Activated T-helper 1 cell treated with Interleukin-2 at 50 U/mL for 16 hours (primary cell): ENCODE results near the gene RHOD.

Experiments used
- DNase-seq: peaks from one replicate; pipeline ENCODE4 v3.0.0-alpha.2; 2020; ENCODE audit warnings: low read depth

RHOD gene

DNA sequence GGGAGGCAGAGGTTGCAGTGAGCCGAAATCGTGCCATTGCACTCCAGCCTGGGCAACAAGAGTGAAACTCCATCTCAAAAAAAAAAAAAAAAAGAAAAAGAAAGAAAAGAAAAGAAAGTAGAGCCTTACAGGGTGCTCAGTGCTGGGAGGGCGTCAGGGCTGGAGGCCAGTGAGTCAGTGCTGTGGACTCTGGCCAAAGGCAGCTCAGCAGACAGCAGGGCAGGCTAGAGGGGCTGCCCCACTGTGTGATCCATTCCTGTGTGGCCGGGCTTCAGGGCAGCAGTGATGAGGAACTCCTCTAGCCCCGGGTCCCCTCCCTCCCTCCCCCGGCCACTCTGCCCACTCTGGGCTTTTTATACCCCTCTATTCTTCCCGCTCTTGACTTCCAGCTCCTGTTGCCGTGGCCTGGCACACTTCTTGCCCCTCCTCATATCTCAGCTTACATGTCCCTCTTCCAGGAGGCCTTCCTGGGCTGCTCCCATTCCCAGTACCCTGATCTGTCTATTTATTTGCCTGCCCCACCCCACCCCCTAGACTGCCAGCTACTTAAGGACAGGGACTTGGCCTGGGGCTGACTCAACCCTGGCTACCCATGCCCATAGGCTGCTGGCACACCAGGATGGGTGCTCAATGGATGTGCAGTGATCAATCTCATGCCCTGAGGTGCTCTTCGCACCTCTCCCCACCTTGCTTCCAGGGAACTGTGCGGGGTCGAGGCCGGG, 23.7 kb upstream of the RHOD start:
- DNase-seq = no peak

DNA sequence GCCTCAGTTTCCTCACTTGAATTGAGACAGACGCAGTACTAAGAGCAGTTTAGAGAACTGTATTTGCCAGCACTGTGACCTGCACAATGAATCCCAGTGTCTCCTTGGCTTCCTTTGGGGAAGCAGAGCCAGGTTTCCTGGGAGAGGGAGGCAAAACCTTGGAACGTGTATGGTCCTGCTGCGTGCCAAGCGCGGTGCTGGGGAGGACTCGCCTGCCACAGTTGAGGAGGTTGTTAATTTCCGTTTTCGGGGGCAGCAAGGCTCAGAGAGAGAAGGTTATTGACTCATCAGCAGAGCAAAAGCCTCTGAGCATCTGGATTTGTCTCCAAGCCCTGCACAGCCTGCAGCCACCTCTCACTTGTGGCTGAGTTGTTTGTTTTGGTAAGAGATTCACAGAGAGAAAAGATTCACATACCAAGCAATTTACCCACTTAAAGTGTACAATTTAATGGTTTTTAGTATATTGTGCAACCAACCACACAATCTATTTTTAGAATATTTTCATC, 22.9 kb upstream of the RHOD start:
- no peak for DNase-seq

DNA sequence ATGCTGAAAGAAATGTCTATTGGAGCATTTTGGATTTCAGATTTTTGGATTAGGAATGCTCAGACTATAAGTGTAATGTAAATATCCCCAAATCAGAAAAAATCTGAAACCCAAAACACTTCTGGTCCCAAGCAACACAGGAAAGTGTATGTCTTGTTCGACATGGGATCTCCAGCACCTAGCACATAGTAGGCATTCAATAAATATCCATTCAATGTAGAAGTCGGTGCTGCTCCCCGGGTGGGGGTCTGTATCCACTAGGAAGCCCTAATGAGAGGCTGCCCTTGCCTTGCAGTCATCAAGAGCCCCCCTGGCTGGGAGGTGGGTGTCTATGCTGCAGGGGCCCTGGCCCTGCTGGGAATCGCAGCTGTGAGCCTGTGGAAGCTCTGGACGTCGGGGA, 22.3 kb upstream of the RHOD start:
- no peak for DNase-seq

DNA sequence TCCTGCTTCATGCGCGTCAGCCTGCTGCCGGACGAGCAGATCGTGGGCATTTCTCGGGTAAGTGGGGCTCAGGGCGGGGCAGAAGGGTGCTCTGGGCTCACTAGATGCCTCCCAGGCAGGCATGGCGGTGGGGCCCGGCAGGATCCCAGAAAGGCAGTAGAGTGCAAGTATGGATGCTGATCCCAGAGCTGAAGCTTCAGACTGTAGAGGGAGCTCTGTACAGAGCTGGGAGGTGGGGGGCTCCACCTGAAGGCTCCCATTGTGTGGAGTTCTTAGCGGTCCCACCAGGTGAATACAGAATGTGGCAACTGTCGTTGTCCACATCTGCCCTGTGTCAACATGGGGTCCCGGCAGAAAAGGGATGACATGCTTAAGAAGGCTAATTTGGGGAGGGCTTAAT, 16.5 kb upstream of the RHOD start:
- DNase-seq = no peak

DNA sequence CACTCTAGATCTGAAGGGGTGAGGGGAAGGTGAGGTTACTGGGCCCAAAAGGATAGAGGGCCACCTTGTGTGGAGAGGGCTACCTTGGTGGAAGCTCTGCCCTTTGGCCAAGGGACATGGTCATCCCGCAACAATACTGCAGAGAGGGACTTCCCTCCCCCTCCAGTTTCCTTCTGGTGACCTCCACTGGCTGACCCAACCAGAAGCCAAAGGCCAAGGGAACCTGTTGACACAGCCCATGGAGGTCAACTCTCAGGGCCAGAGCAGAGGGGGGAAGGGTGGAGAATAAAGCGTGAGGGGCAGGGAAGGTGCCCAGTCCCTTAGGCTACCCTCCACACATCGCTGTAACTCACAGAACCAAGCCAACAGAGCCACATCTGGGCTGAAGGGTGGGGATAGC, 15.0 kb upstream of the RHOD start:
- DNase-seq = no peak

DNA sequence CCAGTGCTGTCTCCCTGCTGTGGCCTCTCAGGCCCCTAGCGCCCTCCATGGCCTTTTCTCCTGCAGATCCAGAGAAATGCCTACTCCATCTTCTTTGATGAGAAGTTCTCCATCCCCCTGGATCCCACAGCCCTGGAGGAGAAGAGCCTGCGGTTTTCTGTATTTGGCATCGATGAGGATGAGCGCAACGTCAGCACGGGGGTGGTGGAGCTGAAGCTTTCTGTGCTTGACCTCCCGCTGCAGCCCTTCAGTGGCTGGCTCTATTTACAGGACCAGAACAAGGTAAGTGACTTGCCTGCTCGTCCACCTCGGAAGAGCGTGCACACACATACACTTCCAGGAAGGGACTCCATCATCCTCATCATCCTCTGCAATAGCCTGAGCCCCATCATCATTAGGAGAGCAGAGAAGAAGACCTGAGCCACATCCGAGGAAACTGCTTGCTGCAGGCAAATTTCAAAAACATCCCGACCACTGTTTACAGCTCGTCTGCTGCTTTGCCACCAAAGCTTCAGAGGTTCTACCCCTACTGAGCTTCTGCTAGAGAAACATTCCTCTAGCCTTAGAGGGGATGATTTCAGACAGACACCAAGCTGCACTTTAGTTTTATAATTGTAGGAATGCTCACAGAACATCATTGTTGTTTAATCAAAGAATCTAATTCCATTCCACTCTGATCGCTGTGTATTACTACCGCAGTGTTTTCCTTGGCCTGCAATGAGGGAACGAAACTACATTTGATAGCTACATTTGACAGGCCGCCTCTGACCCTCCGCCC, 12.9 kb upstream of the RHOD start:
- no peak for DNase-seq

DNA sequence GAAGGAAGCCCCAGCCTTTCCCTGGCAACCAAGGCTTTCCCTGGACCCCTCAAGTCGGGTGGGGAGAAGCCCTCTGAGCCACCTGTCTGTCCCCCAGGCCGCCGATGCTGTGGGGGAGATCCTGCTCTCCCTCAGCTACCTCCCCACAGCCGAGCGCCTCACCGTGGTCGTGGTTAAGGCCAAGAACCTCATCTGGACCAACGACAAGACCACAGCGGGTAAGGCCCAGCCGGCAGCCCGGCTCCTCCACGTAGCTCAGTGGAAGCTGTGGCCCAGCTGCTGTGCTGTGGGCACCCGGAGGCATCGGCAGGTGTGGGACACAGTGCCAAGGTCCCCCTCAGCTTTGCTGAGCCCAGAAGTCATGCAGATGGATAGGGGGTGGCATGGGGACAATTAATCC, 12.2 kb upstream of the RHOD start:
- no peak for DNase-seq

DNA sequence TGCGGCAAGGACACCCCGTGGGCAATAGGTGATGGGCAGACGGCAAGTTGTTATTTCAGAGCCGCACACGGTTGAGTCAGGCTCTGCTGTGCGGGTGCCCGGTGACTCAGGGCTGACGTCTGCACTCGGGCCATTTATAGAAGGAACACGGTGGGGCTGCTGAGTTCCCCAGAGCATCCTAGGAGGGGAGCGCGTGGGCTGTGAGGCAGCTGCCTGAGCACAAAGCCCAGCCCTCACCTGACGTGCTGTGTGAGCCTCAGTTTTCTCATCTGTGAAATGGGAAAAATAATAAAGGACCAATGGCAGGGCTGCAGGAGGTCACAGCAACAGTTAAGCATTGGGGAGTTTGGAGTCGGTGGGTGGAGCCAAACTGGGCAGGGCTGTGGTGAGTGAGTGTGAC, 11.3 kb upstream of the RHOD start:
- DNase-seq = no peak

DNA sequence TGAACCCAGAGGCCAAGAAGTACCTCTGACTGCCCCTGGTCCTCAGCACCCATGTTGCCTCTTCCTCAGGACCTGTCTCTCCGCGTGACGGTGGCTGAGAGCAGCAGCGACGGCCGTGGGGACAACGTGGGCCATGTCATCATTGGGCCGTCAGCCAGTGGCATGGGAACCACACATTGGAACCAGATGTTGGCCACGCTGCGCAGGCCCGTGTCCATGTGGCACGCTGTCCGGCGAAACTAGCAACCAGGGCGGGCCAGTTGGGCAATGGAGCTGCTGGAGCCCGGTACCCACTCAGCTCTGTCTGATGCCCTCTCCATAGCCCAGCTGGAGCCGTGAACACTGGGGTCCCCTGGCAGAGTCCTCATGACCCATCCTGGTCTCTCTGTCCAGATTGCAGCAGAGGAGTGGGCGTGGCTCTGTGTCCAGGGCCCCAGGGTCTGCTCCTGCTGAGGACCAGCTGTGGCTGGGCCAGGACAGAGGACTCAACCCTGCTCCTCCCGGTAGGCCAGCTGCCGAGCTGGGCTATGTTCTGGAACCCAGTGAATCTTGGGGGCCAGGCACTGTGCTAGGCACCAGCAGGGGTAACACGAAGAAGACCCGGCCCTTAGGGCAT, 8.0 kb upstream of the RHOD start:
- DNase-seq = no peak

DNA sequence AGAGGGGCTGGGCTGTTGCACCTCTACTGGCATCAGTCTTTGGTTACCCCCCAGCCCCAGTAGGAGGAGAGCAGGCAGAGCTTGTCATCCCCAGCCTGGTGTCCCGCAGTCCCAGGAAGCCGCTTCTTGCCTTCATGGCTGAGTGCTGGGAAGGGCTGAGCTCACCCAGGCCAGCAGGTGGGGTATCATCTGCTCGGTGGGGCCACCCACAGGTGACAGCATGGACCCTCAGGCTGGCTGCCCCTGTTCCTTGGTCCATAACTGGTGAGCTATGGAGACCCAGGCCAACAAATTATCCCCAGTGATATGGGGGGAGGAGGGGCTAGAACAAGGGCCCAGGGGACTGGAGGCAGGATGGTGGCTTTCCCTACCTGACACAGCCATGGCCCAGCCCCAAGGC, 6.5 kb upstream of the RHOD start:
- no peak for DNase-seq

DNA sequence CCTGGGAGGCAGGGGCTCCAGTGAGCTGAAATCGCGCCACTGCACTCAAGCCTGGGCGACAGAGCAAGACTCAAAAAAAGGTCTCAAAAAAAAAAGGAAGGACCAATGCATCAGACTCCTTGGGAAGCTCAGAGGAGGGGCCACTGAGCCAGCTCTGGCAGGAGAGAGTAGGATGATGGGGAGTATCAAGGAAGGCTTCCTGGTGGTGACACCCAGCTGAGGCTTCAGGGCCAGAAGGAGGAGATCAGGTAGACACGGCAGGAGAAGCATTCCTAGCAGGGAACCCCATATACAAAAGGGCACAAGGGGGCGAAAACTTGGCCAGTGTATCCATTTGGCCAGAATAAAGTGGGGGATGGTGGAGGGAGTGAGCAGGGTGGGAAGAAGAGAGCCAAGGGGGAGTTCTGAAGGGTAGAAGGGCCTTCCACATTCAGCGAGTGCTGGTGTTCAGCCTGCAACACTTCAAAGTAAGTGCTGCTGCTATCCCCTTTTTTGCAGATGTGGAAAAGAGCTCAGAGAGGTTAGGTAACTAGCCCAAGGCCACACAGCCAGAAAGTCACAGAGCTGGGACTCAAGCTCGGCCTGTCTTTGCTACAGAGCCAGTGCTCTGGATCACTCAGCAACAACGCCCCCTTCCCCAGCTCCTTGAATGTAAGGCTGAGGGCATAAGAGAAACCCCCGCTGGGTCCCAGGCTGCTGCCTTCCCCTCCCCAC, 5.3 kb upstream of the RHOD start:
- no peak for DNase-seq

DNA sequence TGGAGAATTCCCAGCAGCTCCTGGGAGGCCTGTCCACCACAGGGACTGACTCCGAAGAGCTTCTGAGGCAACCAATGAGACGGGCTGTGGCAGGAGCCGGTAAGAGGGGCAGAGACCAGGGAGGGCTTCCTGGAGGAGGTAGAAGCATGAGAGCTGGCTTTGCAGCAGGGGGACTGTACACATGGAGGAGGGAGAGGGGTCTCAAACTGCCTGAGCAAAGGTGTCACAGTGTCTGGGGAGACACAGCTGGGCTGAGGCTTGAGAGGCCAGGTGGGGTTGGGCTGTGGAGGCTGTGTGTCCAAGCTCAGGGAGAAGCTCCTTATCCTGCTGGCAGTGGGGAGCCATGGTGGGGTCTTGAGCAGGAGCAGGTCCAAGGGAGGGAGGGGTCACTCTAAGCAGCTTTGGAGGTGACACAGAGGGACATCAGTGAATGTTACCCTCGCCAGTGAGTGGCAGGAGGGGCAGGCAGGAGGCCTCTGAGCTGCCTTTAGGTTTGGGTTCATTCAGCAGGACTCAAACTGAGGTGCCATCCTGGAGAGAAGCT, 4.6 kb upstream of the RHOD start:
- no peak for DNase-seq

DNA sequence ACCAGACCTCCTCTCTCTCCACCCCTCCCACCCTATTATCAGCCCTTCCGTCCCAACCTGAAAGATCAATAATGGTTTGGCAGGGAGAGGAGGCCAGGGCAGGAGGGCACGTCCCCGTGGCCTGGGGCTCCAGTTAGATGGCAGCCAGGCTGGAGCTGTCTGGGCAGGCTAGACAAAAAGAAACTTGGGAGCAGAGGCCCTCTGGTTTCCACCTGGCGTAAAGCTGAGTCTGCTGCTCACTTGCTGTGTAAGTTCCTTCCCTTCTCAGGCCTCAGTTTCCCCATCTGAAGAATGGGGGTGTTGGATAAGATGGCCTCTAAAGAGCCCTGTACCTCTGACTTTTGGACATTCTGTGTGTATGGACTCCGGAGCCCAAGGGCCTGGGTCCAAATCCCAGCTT, 3.8 kb upstream of the RHOD start:
- no peak for DNase-seq

DNA sequence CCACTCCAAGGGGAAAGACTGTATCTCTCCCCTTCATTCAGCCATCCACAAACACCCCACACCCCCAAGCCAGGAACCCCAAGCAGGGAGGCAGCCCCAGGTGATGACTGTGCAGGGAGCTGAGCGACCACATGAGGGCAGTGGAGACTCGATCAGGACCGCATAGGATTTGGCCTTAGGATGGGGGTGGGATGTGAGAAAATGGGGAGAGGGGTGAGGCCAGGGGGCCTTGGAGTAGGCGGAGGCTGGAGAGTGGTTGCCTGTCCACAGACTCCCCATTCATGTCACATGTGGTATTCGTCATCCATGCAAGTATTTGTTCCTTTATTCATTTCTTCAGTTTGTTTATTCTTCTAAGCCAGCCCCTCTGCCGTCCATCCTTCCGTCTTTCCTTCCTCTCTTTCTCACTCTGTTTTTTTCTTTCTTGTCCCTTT, 2.7 kb upstream of the RHOD start:
- no peak for DNase-seq

DNA sequence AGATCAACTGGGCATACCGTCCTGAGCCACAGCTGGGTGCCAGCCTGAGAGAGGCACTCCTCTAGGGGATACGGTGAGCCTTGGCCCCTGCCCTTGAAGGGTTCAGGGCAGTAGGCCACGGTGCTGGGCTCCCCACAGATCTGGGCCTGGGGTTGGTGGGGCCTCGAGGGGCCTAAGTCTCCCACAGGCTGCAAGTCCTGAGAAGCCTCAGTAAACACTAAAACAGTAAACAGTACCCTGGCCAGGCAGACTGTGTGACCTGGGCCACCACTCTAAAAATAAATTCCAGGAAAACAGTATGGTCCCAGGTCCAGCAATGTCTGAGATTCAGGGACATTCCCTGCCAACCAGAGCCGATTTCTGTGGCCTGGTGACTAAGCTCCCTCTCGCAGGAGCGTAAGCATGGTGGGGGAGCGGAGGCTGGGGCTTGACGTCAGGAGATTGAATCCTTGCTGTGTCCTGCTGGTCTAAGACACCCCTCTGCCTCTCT, 2.3 kb upstream of the RHOD start:
- no peak for DNase-seq

DNA sequence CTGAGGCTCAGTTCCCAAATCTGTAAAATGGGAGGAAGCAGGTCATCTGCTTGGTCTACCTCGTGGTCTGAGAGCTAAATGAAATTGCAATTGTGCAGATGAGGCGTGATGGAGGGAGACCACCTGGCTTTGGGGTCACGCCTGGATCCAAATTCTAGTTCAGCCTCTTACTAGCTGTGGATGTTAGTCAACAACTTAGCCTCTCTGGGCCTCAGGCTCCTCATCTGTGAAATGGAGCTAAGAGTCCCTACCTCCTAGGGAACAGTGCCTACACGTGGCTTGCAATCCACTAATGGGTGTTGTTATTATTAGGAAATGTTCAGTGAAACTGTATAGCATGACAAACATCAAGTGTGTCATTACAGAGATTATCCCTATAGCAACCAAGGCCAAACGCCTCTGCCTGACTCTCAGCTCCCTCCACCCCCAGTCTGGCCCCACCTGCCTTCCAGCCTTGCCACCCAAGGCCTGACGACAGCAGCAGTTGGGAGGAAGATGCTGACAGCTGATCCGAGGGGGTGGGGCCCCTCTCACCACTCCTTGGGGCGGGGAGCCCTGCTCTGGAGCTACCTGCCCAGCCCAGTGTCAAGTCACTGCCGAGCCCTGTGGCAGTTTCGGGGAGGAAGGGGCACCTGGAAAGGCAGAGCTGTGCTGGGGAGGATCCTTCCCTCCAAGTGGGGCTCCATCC, 1.7 kb upstream of the RHOD start:
- DNase-seq = no peak

DNA sequence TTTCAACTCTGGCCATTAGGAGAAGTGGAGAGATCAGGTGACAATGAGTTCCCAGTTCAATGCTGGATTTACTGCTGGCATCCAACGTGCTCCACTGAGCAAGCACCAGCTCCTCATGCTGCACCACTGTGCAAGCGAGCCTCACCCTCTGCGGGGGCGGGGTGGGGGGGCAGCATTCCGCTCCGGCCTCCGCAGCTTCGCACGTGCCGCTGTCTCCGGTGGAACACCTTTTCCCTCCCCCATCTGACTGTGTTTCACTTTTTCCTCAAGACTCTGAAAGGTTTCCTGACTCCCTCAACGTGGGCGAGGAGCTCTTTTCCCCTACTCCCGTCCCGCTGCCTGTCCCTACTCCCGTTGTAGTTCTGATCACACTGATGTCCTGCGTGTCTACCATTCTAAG, 835 bp upstream of the RHOD start:
- no peak for DNase-seq

DNA sequence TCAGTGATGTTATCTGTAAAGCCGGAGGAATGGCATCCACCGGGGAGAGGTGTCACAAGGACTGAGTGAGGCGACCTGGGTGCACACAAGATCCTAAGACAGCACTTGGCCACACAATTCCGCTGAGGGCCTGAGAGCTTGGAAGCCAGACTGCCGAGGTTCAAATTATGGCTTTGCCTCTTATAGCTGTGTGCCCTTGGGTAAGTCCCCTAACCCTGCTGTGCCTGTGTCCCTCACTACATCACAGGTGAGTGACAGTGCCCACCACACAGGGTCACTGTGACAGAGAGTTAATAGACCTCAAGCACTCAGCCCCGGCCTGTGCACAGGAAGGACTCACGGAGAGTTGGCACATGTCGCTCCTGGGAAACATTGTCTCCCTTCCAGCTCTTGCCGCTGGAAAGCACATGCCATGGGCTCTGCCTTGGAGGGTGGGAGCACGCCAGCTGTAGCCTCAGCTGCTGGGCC, 592 bp downstream of the RHOD start:
- DNase-seq = no peak

DNA sequence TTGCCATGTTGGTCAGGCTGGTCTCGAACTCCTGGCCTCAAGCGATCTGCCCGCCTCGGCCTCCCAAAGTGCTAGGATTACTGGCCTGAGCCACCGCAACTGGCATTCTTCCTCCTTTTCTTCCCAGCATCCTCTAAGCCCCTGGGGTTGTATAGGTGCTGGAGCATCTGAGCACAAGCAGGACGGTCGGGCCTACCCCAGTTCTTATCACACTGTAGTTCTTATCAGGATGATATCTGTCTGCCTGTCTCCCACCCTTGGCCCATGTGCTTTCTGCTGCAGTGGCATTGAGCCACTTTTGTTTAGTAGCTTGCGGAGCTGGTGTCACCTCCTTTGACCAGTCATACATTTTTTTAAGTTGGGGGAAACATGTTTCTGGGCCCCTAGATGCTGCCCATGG, 1.9 kb downstream of the RHOD start:
- no peak for DNase-seq

DNA sequence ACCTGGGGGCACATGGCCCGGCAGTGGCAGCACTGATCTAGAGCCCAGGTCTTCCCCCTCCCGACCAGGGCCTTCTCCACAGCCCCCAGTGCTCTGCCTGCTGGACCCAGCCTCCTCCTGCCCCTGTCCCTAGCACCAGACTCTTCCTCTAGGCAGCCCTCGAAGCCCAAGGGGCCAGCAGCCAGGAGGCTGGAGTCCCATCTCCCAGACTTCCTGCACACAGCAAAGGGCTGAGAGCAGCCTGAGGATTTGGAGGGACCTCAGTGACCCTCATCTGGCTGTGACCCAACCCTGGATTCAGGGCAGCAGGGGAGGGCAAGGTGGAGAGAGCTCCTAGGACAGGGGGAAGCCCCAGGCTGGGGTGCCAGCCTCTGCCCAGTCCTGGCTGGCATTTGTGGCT, 3.0 kb downstream of the RHOD start:
- DNase-seq = no peak

DNA sequence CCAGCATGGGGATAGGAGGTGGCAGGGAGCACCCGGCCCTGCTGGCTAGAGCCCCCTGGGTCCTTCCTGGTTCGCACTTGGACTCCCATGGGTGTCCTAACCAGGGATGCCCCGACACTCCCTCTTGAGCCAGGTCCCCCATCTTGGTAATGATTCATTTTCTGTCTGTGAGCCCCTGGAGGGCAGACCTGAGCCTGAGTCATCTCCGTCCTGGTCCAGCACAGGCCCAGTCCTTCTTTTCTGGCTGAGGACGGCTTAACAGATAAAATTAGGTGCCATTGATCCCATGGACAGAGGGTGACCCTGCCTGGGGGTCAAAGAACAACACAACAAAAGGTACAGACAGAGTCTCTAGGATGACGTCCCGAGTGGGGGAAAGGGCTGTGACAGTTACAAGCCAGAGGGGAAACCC, 3.5 kb downstream of the RHOD start:
- DNase-seq = no peak
